Measurements from ENCODE around the gene MTHFD1L.

DNA sequence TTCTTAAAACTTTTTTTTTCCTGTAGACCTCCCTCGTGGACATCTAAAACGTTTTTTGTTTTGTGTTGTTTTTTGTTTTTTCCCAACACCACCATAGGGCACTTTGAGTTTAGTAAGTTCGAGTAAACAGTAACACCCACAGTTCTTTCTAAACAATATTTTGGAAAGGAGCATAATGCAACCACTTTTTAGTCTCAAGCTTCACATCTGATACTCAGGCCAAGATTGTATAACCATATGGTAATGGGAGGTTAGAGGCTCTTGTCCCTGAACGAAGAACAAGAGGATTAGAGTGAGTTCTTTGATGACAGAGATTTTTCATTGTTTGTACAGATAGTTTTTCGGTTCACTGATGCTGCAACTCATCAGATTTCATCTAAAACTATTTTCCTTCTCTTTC lies 144.6 kb downstream of the MTHFD1L start:
- TF ChIP-seq POLR2A (IDR thresholded peaks at IDR 0.05; ENCODE audit: low read depth, low read length) (no peak), PAX5 (IDR thresholded peaks at IDR 0.05; ENCODE audit: insufficient read depth, low read length, severe bottlenecking) (no peak), TAF1 (IDR thresholded peaks at IDR 0.05; ENCODE audit: low read depth, low read length) (no peak), POLR2AphosphoS5 (IDR thresholded peaks at IDR 0.05; ENCODE audit: low read depth, low read length) (no peak), SPI1 (IDR thresholded peaks at IDR 0.05; ENCODE audit: low read depth, low read length) (no peak)

All from GM12891 (cell line).